HG02852 (cell line): Measurements from ENCODE around the gene CMC4.

Experiments
- ATAC-seq: cut with Tn5 transposase; IDR thresholded peaks from one replicate; pipeline ENCODE4 v1.9.1; 2021; ENCODE audit warnings: mild to moderate bottlenecking, moderate library complexity; ENCODE audit not compliant: unreplicated experiment

Gene CMC4

DNA sequence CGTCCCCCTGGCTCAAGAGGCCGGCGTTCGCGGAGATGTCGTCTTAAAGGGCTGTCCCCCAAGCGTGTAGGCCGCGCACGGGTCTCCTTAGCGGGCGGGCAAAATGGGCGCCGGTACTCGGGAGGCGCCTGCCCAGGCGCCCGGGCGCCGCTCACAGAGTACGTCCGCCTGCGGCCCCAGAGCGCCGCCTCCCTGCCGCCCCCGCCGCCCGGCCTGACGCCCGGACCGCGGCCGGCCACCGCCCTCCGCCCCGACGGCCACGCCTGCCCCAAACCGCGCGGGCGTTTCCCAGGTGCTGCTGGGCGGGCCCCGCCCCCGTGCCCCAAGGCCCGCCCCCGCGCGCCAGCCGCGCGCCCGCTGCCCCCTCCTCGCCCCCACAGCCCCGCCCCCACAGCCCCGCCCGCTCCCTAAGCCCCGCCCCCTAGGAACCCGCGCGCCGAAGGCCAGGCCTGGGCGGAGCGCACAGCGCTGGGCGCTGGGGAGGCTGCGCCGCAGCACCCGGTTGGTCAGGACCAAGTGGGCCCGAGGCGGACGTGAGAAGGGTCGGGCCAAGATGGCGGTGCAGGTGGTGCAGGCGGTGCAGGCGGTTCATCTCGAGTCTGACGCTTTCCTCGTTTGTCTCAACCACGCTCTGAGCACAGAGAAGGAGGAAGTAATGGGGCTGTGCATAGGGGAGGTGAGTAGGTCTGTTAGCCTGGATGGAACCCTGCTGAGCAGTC, at the start of gene CMC4, which contains the start of the genes BRCC3 and MTCP1:
CMC4 (minus strand) TSS at position 162 of the 719 bp plus-strand sequence. CDS start 7,113 bp downstream, outside the sequence.
BRCC3 (plus strand) TSS at position 534 of the 719 bp plus-strand sequence; CDS start at position 554, 20 bp downstream.
MTCP1 (minus strand) TSS at position 162 of the 719 bp plus-strand sequence. CDS start 5,126 bp downstream, outside the sequence.
- ATAC-seq, result peak; percentile 84

DNA sequence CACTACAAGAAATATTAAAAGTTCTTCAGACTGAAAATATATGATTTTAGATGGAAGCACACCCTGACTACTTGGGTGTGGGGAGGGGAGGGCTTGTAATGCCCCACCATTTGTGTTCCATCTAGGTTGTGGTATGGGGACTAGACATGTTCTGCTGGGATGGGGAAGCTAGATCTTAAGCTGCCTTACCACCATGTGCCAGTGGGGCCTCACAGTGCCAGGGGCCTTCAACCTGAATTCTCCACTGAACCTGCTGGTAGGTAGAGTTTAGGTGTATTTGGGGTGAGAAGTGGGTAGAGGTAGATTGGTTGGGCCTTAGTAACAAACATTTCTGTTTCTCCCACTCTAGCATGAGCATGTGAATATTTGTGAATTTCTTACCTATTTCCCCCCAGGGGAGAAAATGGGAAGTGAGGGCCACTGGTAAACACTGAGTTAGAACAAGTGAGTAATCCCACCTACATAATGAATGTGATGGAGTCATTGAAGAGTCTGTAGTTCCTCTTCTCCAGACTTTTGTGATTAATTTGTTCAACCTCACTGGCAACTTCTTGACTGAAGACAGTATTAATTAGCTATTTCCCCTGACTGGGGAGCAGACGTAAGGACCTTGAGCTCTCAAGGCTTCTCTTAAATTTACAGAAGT, 44.4 kb upstream of the CMC4 start:
- ATAC-seq, result no peak

- ATAC-seq, result no peak
These were observed 42.2 kb upstream of the CMC4 start for GRCh38 chrX:155113097-155113496.

- ATAC-seq, result no peak
These were observed 41.2 kb upstream of the CMC4 start for GRCh38 chrX:155112171-155112570.

DNA sequence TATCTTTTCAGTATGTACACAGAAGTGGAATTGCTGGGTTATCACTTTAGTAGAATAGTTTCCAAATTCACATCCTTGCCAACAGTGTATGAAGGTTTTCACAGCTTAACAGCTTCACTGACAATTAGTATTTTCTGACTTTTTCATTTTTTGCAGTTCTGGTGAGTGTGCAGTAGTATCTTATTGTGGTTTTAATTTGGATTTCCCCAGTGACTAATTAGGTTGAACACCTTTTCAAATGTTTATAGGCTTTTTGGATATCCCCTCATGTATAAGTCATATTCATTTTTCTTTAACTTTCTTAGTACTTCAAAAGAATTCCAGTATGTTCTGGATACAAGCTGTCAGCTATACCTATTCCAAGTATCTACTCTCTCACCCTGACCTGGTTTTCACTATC, 37.5 kb upstream of the CMC4 start:
- ATAC-seq, result no peak

DNA sequence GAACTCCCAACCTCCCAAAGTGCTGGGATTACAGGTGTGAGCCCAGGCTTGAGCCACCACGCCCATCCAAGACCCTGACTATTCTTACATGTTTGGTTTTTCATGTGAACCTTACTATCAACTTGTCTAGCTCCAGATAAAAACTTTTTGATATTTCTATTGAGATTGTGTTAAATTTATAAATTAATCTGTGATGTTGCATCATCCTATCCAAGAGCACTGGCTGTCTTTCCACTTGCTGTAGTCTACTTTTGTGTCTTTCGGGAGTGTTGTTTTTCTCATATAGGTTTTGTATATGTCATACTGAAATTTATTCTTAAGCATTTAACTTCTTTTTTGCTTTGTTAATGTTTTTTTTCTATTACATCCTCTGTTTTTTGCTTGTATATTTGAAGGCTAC, 35.0 kb upstream of the CMC4 start:
- ATAC-seq, result no peak

DNA sequence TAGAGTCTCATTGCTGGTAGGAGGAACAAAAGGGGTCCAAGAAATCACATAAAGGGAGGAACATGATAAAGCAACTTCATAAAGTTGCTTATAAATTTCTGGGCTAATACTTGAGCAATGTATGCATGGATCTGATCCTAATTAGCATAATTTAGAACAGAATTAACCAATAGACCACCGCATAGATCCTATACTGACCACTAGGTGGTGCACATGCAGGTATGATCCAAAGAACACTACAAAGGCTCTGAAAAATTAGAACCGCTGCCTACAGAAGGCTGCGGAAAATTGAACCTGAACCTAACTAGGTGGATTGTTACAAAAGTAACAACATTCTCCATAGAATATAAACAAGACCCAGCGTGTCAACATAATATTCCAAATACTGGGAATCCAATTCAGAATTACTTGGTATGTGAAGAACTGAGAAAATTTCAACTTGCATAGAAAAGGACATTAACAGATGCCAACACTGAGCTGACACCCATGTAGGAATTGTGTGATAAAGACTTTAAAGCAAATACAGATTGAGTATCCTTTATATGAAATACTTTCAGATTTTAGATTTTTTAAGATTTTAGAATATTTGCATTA, 23.6 kb upstream of the CMC4 start:
- peak; percentile 62 for ATAC-seq

GRCh38 chrX:155086961-155087735, 16.2 kb upstream of the CMC4 start:
- ATAC-seq, result no peak

- ATAC-seq, result no peak
These were observed 15.4 kb upstream of the CMC4 start for GRCh38 chrX:155086202-155086840.

- ATAC-seq, result no peak
These were observed 851 bp upstream of the CMC4 start for GRCh38 chrX:155071694-155072280.

- ATAC-seq, result peak; percentile 22
These were observed 317 bp downstream of the CMC4 start for GRCh38 chrX:155070663-155070974.

- ATAC-seq, result no peak
These were observed 898 bp downstream of the CMC4 start for GRCh38 chrX:155070038-155070437.

DNA sequence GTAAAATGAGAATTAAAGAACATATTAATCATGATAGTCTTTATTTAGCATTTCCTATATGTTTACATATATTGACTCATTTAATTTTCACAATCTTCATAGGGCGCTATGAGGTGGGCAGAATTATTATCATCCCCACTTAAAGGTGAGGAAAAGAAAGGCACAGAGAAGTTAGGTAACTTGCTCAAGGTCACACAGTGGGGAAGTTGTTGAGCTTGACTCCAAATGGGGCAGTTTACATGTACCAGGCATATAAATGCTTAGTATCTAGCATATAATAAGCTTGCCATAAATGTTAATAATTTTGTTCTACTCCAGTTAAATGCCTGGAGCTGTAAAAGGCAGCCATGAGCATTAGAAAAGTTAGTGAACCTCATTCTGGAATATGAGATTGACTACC, 1.5 kb downstream of the CMC4 start:
- no peak for ATAC-seq

GRCh38 chrX:155068165-155068564, 2.8 kb downstream of the CMC4 start:
- ATAC-seq, result no peak

GRCh38 chrX:155065035-155065734, 5.8 kb downstream of the CMC4 start:
- ATAC-seq, result no peak

DNA sequence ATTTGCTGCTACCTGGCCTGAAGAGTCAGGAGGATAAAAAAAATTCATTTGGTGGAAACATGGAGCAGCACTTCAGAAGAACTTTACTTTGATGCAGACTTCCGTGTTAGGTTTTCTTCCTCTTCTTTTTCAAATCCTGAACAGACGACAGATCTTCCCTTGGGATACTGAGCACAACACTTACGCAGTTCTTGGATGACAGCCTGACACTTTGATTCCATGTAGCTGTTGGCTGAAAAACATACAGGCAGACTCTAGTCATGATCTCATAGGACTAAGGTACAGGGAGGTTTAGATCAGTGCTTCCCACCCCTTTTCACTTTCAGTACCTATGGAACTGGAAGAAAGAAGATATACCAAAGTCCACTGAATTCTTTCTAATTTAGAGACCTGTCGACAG, 9.2 kb downstream of the CMC4 start:
- ATAC-seq, result no peak

DNA sequence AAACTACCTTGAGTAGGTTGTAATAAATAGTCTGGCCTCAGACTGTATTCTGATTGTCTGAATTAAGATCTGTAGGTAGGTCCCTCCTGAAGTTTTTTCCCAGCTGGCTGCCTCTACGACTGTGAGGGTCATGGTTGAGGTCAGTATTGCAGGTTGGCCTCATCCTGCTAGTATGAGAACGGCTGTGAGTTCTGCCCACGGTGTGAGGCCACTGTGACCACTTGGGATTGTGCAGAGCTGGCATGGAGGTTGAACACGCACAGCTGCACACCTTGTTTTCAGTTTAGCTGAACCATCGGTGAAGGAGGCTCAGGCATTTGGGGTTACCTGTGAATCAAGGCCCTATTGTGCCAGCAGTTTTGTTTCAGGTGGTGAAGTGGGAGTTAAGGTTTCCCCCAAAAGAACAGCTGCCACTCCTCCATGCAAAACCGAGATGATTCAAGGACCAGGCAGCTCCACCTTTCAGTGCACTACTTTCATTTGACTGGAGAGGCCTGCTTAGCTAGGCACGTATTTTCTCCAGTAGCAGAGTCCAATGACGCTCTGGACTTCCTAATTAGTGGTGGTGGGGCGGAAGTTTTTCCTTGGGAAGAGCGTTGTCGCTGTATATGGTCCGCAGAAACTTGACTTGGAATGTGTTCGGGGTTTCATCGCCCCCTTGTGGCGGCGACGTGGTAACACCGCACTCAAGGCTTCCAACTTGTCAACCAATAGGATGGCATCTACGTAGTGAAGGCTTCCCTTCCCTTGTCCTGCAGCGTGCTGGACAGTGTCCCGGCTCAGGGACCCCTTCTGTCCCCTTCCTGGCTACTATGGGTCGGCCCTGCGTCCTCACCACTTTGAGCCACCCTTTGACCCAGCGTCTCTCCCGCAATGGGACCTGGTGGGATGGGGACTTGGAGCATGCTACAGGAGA, 13.8 kb downstream of the CMC4 start:
- peak; percentile 90 for ATAC-seq

DNA sequence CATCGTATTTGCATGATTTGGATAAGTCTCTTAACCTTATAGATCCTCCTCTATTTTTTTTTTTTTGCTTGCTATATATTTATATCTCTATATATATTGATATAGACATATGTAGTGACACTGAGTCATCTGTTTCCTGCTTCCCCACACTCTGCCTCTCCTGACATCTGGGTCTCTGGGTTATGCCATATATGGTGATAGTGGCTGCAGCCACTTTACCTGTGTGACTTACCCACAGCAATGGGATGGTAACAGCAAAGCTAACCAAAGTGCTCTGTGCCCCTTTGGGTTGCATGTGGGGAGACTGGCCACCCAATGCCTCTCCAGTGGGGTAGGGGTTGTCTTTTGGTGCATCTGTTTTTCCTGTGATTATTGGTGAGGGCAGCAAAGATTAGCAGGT, 14.5 kb downstream of the CMC4 start:
- ATAC-seq, result no peak

GRCh38 chrX:155055494-155055893, 15.4 kb downstream of the CMC4 start:
- no peak for ATAC-seq
